Prostate gland (tissue), 2 donors: Measurements from ENCODE around the gene TGFBR3.

Experiments used
- CTCF ChIP-seq, 4 experiments: fragments of 200-600 bp in 2 of 4; fragments of 450-650 bp in 2 of 4; sonication (generic) in 2 of 4; IDR thresholded peaks; 1 replicate in 3 of 4; 2 replicates in 1 of 4; pipeline ENCODE4 v1.5.1; 2016 to 2019; ENCODE audit warnings: antibody characterized with exemption in 4 of 4, mild to moderate bottlenecking in 2 of 4, moderate library complexity in 2 of 4
- POLR2A ChIP-seq: fragments of 450-650 bp; IDR thresholded peaks from one replicate; pipeline ENCODE4 v1.6.1; 2016; ENCODE audit warnings: antibody characterized with exemption, mild to moderate bottlenecking

DNA sequence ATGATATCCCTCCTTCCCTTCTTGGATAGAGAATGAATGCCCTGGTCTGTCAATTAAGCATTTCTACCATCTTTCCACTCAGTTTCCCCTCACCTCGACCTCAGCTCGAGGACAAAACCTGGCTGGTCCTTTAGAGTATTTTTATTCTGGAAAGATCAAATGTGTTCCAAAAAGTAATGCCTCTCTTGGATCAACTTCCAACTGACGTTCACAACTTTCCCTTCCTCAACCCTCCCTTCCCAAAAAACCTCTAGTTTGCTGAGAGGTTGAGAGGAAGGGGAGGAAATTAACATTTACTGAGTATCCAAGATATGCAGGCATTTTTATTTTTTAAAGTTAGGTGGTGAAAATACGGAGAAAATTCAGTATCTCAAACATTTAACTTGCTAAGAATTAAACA is 182.9 kb downstream of the TGFBR3 start:
- no peak for TF ChIP-seq CTCF (IDR thresholded peaks at IDR 0.05)
- no peak for TF ChIP-seq POLR2A
